Spinal cord (tissue), 10 donors: ENCODE measurements around the gene SHOX. TPM values are rescaled to one million over a fixed set of nuclear protein-coding genes. Genes with fewer than 3 reads are reported as not detected.
"Not testable (repeated sequence)": the region's sequence is repeated elsewhere in the genome, so short reads cannot be mapped to it uniquely, and the experiment has no call there.

Experiments used
- DNase-seq, 6 donors: peaks; one replicate each; pipeline versions ENCODE4 v3.0.0 to v3.0.0-alpha.2; 2013 to 2015; ENCODE audit warnings: low spot score in 6 of 6, low read depth in 4 of 6
- H3K27ac ChIP-seq: one replicate; pipeline ENCODE4 v1.5.1; 2013; ENCODE audit warnings: low read depth, low read length, control low read depth
- H3K27me3 ChIP-seq: one replicate; pipeline ENCODE4 v1.6.1; 2013; ENCODE audit warnings: low read length; ENCODE audit not compliant: control insufficient read depth, insufficient read depth
- H3K36me3 ChIP-seq: one replicate; pipeline ENCODE4 v1.6.1; 2013; ENCODE audit warnings: low read length; ENCODE audit not compliant: control insufficient read depth, insufficient read depth
- H3K4me1 ChIP-seq: one replicate; pipeline ENCODE4 v1.6.1; 2013; ENCODE audit warnings: low read length; ENCODE audit not compliant: control insufficient read depth, insufficient read depth
- H3K4me3 ChIP-seq: one replicate; pipeline ENCODE4 v1.5.1; 2013; ENCODE audit warnings: low read depth, low read length, control low read depth
- H3K9me3 ChIP-seq: one replicate; pipeline ENCODE4 v1.6.1; 2013; ENCODE audit warnings: low read length; ENCODE audit not compliant: control insufficient read depth, insufficient read depth
- WGBS: methylation state at CpG from one replicate; pipeline ENCODE4 v1.1.5; 2013; ENCODE audit warnings: missing lambda C conversion rate; ENCODE audit not compliant: insufficient coverage; 5-methylcytosine and 5-hydroxymethylcytosine counted together
- polyA plus RNA-seq, 2 donors: library from polyadenylated mRNA; unstranded; fragments of 120-200 nt; gene quantifications; one replicate each; pipeline ENCODE4 v1.2.1, GENCODE V29; 2013; ENCODE audit not compliant: insufficient read length in 2 of 2
- total RNA-seq, 2 donors: library from RNA; depleted of rRNA in 1 of 2; stranded (reverse); fragments of 120-200 nt in 1 of 2; fragments of >200 nt in 1 of 2; gene quantifications; one replicate each; pipeline versions ENCODE4 v1.2.3 to v1.2.4, GENCODE V29; 2013 to 2014
- donor health status: healthy.

The SHOX gene
- total and polyA plus RNA-seq, 4 donors, result 0.06 to 0.63 (median 0.39) TPM

GRCh38 chrX:619812-620531, 10.6 kb upstream of the SHOX start:
- Histone ChIP-seq H3K27ac (no peak overlapping the region), H3K36me3 (no peaks in the 10 kb centered on the region), H3K9me3 (no peaks in the 10 kb centered on the region), H3K27me3 (peaks cover 68% of the 10 kb centered on the region), H3K4me3 (no peak overlapping the region), H3K4me1 (peaks cover 11% of the 10 kb centered on the region)
- WGBS, result 1% methylated on average over 39 of the region's 48 CpGs
- DNase-seq, result no peak

- Histone ChIP-seq H3K4me1 (peaks cover 11% of the 10 kb centered on the region), H3K9me3 (no peaks in the 10 kb centered on the region), H3K36me3 (no peaks in the 10 kb centered on the region), H3K27me3 (peaks cover 76% of the 10 kb centered on the region), H3K27ac (no peak overlapping the region), H3K4me3 (no peak overlapping the region)
- DNase-seq, result no peak
- 12% methylated on average over 4 of the region's 11 CpGs for WGBS
These were observed 8.7 kb upstream of the SHOX start for GRCh38 chrX:621705-622503.

GRCh38 chrX:622802-623201, 7.8 kb upstream of the SHOX start:
- Histone ChIP-seq H3K27me3 (peaks cover 78% of the 10 kb centered on the region), H3K4me1 (peaks cover 13% of the 10 kb centered on the region)
- H3K4me3 ChIP-seq, DNase-seq, H3K9me3 ChIP-seq, H3K36me3 ChIP-seq, H3K27ac ChIP-seq: not testable (repeated sequence)
- WGBS, result 14% methylated on average over 2 of the region's 3 CpGs

GRCh38 chrX:623268-623598, 7.4 kb upstream of the SHOX start:
- no peak for DNase-seq
- H3K4me1 ChIP-seq, result peaks cover 13% of the 10 kb centered on the region
- no peaks in the 10 kb centered on the region for H3K36me3 ChIP-seq
- no peaks in the 10 kb centered on the region for H3K9me3 ChIP-seq
- no peak overlapping the region for H3K27ac ChIP-seq
- no peak overlapping the region for H3K4me3 ChIP-seq
- 0% methylated on average over 4 of the region's 6 CpGs for WGBS
- H3K27me3 ChIP-seq, result peaks cover 78% of the 10 kb centered on the region

GRCh38 chrX:623599-624315, 6.8 kb upstream of the SHOX start:
- Histone ChIP-seq H3K27ac (no peak overlapping the region), H3K9me3 (no peaks in the 10 kb centered on the region), H3K4me1 (peaks cover 13% of the 10 kb centered on the region), H3K4me3 (no peak overlapping the region), H3K36me3 (no peaks in the 10 kb centered on the region), H3K27me3 (peaks cover 76% of the 10 kb centered on the region)
- under 1% methylated on average over 43 of the region's 50 CpGs for WGBS
- DNase-seq, result no peak

GRCh38 chrX:625137-625691, 5.4 kb upstream of the SHOX start:
- peaks cover 15% of the 10 kb centered on the region for H3K4me1 ChIP-seq
- H3K36me3 ChIP-seq, result no peaks in the 10 kb centered on the region
- H3K27me3 ChIP-seq, result peaks cover 76% of the 10 kb centered on the region
- no peak for DNase-seq
- H3K27ac ChIP-seq, result no peak overlapping the region
- H3K4me3 ChIP-seq, result no peak overlapping the region
- 11% methylated on average over 12 of the region's 12 CpGs for WGBS
- H3K9me3 ChIP-seq, result no peaks in the 10 kb centered on the region

GRCh38 chrX:626047-626446, 4.5 kb upstream of the SHOX start:
- not testable (repeated sequence) for H3K9me3 ChIP-seq, H3K27ac ChIP-seq, DNase-seq, H3K4me3 ChIP-seq, H3K36me3 ChIP-seq
- 20% methylated on average over 1 of the region's 2 CpGs for WGBS
- H3K27me3 ChIP-seq, result peaks cover 76% of the 10 kb centered on the region
- H3K4me1 ChIP-seq, result peaks cover 21% of the 10 kb centered on the region

GRCh38 chrX:626745-627509, 3.7 kb upstream of the SHOX start:
- Histone ChIP-seq H3K27ac (no peak overlapping the region), H3K4me1 (peaks cover 21% of the 10 kb centered on the region), H3K36me3 (no peaks in the 10 kb centered on the region), H3K9me3 (no peaks in the 10 kb centered on the region), H3K4me3 (no peak overlapping the region), H3K27me3 (peaks cover 79% of the 10 kb centered on the region)
- no peak for DNase-seq
- 6% methylated on average over 13 of the region's 13 CpGs for WGBS

GRCh38 chrX:627510-627981, 3.0 kb upstream of the SHOX start:
- Histone ChIP-seq H3K4me1 (peaks cover 21% of the 10 kb centered on the region), H3K36me3 (no peaks in the 10 kb centered on the region), H3K9me3 (no peaks in the 10 kb centered on the region), H3K27ac (no peak overlapping the region), H3K27me3 (peaks cover 81% of the 10 kb centered on the region), H3K4me3 (no peak overlapping the region)
- no peak for DNase-seq
- WGBS, result 10% methylated on average over 15 of the region's 15 CpGs
